ENCODE results near the gene MACROH2A1. TPM values are rescaled to one million over a fixed set of nuclear protein-coding genes. Genes with fewer than 3 reads are reported as not detected.

Gene MACROH2A1
- total RNA-seq, 6 donors from 2014 or later, result 232 to 690 (median 355) TPM

DNA sequence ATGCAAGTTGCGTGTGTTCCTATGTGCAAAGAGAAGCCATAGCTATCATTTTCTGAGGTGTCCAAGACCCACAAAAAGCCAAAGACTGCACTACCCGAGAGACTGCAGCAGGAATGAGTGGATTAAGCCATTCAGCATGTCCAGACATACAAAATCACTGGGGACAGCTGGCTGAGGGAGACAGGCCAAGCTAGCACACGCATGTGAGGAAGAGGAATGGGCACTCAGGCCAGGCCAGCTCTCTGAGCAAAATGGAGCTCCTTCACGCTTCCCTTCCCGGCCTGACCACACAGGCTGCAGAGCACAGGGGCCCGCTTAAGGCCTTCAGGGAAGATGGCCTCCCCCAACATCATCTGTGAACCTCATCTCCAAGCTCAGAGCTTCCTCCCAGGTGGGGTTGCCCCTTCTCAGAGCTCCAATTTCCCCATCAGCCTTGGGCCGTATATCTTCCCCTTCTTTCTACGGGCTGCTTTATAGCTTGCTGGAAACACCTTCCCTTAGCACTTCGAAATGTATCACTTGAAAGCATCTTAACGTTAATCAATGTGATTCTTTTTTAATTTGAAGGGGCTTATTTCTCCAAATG, 39.7 kb upstream of the MACROH2A1 start:
- no peak for DNase-seq
- Histone ChIP-seq H3K9me3 (no peaks in the 10 kb centered on the region), H3K27me3 (no peaks in the 10 kb centered on the region), H3K36me3 (no peaks in the 10 kb centered on the region), H3K4me1 (peaks cover 25 to 33% (median 29%) of the 10 kb centered on the region in 4 donors), H3K4me3 (no peak overlapping the region), H3K27ac (peak overlapping the region in 2 of 4 donors; percentile 33 to 60)
- TF ChIP-seq POLR2A (IDR thresholded peaks at IDR 0.05), result no peak
- ATAC-seq (ENCODE audit: low FRiP score in 2 of 2), result no peak
- 73 to 86% methylated on average over 8 to 10 of the region's 10 CpGs for WGBS, 2 donors

- TF ChIP-seq, protein P1, sequence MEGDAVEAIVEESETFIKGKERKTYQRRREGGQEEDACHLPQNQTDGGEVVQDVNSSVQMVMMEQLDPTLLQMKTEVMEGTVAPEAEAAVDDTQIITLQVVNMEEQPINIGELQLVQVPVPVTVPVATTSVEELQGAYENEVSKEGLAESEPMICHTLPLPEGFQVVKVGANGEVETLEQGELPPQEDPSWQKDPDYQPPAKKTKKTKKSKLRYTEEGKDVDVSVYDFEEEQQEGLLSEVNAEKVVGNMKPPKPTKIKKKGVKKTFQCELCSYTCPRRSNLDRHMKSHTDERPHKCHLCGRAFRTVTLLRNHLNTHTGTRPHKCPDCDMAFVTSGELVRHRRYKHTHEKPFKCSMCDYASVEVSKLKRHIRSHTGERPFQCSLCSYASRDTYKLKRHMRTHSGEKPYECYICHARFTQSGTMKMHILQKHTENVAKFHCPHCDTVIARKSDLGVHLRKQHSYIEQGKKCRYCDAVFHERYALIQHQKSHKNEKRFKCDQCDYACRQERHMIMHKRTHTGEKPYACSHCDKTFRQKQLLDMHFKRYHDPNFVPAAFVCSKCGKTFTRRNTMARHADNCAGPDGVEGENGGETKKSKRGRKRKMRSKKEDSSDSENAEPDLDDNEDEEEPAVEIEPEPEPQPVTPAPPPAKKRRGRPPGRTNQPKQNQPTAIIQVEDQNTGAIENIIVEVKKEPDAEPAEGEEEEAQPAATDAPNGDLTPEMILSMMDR (IDR thresholded peaks at IDR 0.05), result peak in 1 of 6 experiments; percentile 26
- no peak for TF ChIP-seq POLR2AphosphoS5 (IDR thresholded peaks at IDR 0.05)
- no peak overlapping the region for H3K4me3 ChIP-seq
- H3K27me3 ChIP-seq, result no peaks in the 10 kb centered on the region
- H3K36me3 ChIP-seq, result no peaks in the 10 kb centered on the region
- DNase-seq (peak in 1 of 2 donors; percentile 74), ATAC-seq (ENCODE audit: low FRiP score in 2 of 2) (peak; percentile 7 to 34)
- H3K27ac ChIP-seq, result peak overlapping the region in 3 of 4 donors; percentile 8 to 60 (median 33)
- 42% methylated on average over 13 of the region's 13 CpGs for whole genome bisulfite sequencing, 2 donors
- no peaks in the 10 kb centered on the region for H3K9me3 ChIP-seq
- H3K4me1 ChIP-seq, result peaks cover 21 to 34% (median 30%) of the 10 kb centered on the region in 4 donors
These were observed 38.9 kb upstream of the MACROH2A1 start for GRCh38 chr5:135437796-135438560.

GRCh38 chr5:135437422-135437795, 38.4 kb upstream of the MACROH2A1 start:
- DNase-seq, result peak in 1 of 2 donors; percentile 55
- no peak for TF ChIP-seq POLR2AphosphoS5 (IDR thresholded peaks at IDR 0.05)
- TF ChIP-seq, protein P1 (IDR thresholded peaks at IDR 0.05), result no peak
- TF ChIP-seq EP300 (IDR thresholded peaks at IDR 0.05), result no peak

DNA sequence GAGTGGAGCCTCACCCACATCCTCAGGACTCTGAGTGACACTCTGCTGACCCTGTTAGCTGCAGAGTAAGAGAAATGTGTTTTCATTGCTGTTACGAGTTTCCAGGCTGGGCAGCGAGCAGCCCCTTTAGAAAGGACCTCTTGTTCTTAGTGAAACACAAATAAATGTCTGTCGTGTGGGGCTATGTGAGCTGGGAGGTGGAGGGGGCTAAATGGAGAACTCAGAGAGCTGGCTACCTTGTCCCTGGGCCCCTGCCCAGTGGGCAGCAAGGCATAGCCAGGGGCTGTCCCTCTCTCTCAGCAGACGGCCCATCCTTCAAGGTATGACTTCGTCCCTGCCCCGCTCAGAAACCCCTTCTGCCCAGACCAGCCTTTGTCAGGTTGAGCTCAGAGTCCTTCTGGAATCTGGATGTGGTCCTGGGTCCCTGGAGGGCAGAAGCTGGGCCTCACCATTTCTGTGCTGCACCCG, 38.0 kb upstream of the MACROH2A1 start:
- Histone ChIP-seq H3K9me3 (no peaks in the 10 kb centered on the region), H3K36me3 (no peaks in the 10 kb centered on the region), H3K27me3 (no peaks in the 10 kb centered on the region), H3K27ac (peak overlapping the region in 2 of 4 donors; percentile 33 to 60), H3K4me3 (no peak overlapping the region), H3K4me1 (peaks cover 21 to 34% (median 30%) of the 10 kb centered on the region in 4 donors)
- DNase-seq, result no peak
- TF ChIP-seq, protein P1 (IDR thresholded peaks at IDR 0.05), result no peak
- no peak for TF ChIP-seq POLR2AphosphoS5 (IDR thresholded peaks at IDR 0.05)
- no peak for TF ChIP-seq POLR2A (IDR thresholded peaks at IDR 0.05)
- TF ChIP-seq EP300 (IDR thresholded peaks at IDR 0.05), result no peak
- 50 to 79% methylated on average over 5 to 7 of the region's 7 CpGs for WGBS, 2 donors
- no peak for ATAC-seq (ENCODE audit: low FRiP score in 2 of 2)

More at GRCh38 chr5:135437422-135437795, 38.4 kb upstream of the MACROH2A1 start:
- 40 to 76% methylated on average over 7 of the region's 7 CpGs for WGBS, 2 donors
- Histone ChIP-seq H3K9me3 (no peaks in the 10 kb centered on the region), H3K27me3 (no peaks in the 10 kb centered on the region), H3K4me3 (no peak overlapping the region), H3K27ac (peak overlapping the region in 3 of 4 donors; percentile 8 to 60 (median 33)), H3K36me3 (no peaks in the 10 kb centered on the region), H3K4me1 (peaks cover 21 to 34% (median 30%) of the 10 kb centered on the region in 4 donors)
- ATAC-seq (ENCODE audit: low FRiP score in 2 of 2), result peak in 1 of 2 donors; percentile 55

GRCh38 chr5:135435467-135436330, 36.7 kb upstream of the MACROH2A1 start:
- H3K27me3 ChIP-seq, result no peaks in the 10 kb centered on the region
- TF ChIP-seq, protein P1 (IDR thresholded peaks at IDR 0.05), result no peak
- no peak for TF ChIP-seq EP300 (IDR thresholded peaks at IDR 0.05)
- TF ChIP-seq POLR2AphosphoS5 (IDR thresholded peaks at IDR 0.05), result no peak
- TF ChIP-seq POLR2A (IDR thresholded peaks at IDR 0.05), result no peak
- no peak for DNase-seq
- no peak overlapping the region for H3K4me3 ChIP-seq
- no peaks in the 10 kb centered on the region for H3K36me3 ChIP-seq
- no peaks in the 10 kb centered on the region for H3K9me3 ChIP-seq
- ATAC-seq (ENCODE audit: low FRiP score in 2 of 2), result no peak
- WGBS, 2 donors, result 62 to 76% methylated on average over 3 to 8 of the region's 9 CpGs
- H3K4me1 ChIP-seq, result peaks cover 21 to 34% (median 28%) of the 10 kb centered on the region in 4 donors
- H3K27ac ChIP-seq, result no peak overlapping the region
